Stimulated activated CD4-positive, alpha-beta T cell treated with anti-CD3 and anti-CD28 coated beads, Interleukin-15, amount 100 ng/mL, for 1 hour (primary cell): ENCODE results near the gene KCNAB3.

Source experiments
- DNase-seq, 2 donors: peaks; one replicate each; pipeline ENCODE4 v3.0.0-alpha.2; 2020; ENCODE audit warnings: low read depth in 1 of 2, low spot score in 1 of 2

The KCNAB3 gene

DNA sequence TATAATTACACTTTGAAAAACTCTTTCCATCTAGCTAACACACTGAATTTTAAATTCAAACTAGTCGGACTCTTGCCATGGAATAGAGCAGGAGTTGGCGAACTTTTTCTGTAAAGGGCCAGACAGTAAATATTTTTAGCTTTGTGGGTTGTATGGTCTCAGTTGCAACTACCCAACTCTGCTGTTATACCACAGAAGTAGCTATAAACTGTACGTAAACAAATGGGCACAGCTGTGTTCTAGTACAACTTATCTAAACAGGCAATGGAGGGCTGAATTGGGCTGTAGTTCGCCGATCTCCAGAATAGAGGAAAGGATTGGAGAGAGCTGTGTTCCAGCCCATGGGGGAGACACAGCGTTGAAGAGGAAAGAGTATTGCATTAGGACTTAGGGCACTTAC is 11.1 kb upstream of the KCNAB3 start:
- no peak for DNase-seq

DNA sequence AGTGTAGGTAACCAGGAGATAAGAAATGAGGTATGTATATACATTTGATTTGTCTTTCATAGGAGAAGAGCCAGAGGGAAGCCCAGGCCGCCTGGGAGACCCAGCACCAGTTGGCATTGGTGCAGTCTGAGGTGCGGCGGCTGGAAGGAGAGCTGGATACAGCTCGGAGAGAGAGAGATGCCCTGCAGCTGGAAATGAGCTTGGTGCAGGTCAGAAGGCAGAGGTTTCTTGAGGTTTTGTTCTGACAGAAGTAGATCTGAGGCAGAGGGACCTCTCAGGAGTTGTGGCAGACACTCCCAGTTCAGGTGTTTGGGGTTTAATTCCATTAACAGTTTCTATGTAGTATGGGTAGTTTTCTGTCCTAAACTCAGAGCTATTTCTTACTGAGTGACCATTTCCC is 10.4 kb upstream of the KCNAB3 start:
- DNase-seq: no peak

DNA sequence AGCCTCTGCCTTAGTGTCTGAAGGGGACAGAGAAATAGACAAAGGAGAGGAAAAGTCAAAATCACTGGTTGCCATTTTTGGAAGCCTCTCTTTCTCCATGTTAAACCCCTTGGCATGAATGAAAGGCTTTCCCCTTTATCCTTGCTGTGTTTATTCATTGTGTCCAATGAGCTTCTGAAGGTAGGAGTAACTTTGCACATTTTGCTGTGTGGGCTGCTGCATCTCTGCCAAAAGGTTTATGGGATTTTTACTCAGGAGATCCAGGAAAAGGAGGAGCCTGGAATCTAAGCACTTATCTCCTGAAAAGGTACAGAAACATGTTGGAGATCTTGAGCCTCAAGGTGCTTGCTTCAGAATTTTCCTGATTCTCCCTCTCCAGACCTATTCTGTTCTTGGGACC is 6.2 kb upstream of the KCNAB3 start:
- no peak for DNase-seq

DNA sequence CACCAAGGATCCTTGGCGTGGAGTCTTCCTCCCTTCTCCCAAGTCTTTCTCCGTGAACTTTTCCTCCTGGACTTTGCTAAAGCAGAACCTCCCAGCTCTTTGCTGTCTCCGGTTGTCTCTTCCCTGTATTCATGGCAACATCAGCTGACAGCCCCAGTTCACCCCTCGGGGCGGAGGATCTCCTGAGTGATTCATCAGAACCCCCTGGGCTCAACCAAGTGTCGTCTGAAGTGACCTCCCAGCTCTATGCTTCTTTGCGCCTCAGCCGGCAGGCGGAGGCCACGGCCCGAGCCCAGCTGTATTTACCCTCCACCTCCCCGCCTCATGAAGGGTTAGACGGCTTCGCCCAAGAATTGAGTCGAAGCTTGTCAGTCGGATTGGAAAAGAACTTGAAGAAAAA is 3.3 kb upstream of the KCNAB3 start:
- no peak for DNase-seq

DNA sequence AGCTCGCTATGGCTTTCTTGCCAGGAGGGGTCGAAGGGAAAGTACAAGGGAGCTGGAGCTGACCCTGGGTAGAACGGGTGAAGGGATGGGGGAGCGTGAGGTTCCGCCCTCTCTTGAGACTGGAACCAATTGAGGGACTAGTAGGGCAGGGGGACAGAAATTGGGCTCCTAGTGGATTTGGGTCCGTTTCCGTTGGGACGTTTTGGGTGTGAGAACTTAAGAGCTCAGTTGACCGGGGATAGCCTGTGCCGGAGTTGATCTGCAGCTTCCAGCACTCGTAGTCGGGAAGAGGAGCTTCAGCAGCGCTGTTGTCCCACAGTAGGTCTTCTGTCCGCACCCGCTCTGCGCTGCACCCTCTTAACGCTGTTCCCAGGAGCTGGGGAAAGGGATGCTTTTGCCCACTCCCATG is 2.8 kb upstream of the KCNAB3 start:
- no peak for DNase-seq

DNA sequence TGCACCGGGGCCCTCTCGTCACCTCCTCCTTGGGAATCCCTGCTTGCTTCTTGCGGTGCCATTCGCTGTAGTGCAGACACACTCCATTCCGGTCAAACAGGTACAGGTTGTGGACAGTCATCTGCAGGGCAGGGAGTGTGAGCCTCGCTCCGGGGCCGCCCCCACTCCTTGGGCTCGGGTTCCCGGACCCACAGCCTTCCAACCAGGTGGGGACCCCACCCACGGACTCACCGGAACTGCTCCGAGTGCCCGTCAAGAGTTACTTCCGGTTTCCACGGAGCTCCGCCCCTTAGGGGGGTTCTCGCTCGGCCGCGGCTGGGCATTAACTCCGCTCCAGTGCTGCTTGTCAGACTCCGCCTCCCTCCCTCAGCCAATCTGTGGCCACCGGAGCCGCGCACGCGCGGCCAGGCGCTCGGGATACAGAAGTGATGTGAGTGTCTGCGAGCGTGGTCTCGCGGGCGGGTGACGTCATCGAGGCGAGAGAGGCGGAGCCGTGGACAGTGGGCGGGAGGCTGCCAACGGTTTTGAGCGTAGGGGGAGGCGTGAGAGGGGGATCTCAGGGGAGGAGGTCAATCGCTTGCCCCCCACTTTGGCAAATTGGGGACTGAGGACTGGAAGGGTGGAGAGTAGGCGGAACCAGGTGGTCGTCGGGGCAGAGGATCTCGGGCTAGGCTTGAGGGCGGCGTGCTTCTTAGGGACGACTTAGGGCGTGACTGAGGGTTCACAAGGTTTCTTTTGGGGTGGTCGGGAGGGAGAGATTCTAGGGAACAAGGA is 2.2 kb upstream of the KCNAB3 start, which contains the start of the genes CNTROB and TRAPPC1:
TSS of gene CNTROB (plus strand) at position 498 of the 774 bp plus-strand sequence. CDS start 874 bp downstream, outside the sequence.
TSS of gene TRAPPC1 (minus strand) at position 238 of the 774 bp plus-strand sequence. CDS start at position 121, 117 bp downstream.
- peak; percentile 98 to 99 for DNase-seq

DNA sequence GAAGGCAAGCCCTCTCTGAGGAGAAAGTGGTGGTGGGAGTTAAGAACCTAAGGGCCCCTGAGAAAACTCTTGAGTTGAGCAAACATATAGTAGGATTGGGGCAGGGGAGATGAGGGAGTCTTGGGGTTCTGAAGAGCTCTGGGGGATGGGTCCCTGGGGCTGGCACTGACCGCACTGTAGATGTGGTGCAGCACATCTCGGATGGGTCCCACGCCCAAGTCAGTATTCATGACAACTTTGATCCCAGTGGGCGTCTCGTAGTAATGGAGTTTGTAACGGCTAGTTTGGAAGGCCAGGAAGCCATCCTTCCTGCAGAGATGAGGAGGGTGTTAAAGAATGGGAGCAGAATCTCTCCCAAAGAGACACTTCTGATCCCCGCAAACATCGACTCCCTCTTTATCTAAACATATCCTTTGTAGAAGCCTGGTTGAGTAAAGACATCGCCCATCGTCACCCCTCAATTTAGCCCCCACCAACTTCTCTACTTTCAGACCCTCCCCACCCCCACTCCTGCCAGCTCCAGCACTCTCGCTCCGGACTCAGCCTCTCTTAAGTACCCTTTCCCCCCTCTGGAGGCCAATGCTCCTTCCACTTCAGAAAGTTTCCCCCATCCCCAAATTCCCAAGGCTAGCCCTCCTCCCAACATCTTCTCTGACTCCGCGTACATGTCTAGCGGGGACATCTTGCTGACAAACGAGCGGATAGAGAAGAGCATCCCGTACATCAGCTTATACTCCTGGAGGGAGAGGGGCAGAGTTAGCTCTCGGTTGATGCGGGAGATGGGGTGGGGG is 1.4 kb upstream of the KCNAB3 start:
- no peak for DNase-seq

DNA sequence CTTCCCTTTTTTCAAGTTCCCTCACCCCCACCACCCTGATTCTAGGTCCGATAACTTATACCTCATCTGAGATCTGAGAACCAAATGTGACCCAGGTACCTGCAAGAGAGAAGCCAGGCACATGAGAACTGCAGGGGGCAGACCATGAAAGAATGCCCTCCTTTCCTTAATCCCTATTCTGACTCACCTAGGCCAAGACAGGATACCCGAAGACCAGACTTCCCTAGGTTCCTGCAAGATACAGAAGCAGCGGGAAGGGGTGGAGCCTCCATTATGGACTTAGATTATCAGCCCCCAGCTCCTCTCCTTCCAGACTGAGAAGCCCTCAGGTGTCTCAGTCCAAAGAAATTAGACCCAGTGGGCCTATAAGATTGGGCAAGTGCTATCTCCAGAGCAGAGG is 2.1 kb downstream of the KCNAB3 start:
- DNase-seq: no peak

DNA sequence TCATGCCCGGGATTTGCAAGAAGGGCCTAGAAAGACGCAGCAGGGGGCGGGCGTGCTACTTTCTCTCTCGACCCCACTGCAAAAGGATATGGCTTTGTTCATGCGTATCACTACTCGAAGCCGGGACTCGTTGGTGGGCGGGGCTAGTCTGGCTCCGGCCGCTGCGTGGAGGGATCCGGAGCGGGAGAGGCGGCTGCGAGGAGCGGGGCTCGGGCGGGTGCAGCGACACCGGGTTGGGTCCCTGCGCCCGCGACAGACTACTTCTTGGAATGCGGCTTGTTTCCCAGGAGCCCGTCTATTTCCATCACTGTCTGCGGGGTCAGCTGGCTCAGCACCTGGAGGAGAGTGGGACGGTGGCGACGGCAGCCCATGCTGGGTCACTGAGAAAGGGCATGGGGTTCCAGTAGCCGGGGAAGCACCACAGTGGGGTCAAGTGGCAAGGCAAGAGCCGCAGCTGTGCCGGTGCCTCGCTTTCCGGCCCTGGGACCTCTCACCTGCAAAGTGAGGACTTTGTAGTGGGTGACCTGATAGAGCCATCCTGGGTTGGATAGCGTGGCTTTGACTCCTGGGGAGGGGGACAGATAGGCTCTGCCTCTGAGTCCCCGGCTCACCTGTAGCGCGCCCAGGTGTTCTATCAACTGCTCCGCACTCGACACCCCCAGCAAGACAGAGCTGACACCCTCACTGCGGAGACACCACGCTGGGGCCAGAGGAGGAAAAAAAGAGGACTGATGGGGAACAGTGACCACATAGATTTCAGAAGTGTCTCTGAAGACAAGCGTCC is 6.6 kb downstream of the KCNAB3 start:
- peak; percentile 69 to 75 for DNase-seq

DNA sequence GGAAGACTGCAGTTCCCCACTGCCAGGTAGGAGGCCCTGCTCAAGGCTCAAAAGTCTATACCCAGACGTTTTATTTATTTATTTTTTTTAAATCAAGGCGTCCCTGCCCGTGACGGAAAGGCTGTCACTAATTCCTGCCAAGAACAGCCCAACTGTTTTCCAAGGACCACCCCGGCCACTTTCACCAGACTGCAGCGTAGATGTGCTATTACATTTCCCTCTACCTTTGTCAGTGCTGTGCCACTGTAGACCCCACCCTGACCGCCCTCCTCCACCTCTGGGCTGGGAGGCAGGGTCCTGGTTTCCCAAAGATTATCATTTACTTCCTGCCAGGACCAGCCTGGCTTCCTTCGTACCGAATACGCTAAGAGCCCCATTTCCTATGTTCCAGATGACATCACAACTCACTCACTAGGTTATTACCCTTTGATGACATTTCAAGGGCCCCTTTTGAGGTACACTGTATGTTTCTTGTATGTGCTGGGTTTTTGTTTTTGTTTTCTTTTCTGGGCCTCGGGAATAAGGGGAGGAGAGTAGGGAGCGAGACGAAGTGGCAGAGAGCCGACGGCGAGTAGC is 7.3 kb downstream of the KCNAB3 start:
- no peak for DNase-seq

DNA sequence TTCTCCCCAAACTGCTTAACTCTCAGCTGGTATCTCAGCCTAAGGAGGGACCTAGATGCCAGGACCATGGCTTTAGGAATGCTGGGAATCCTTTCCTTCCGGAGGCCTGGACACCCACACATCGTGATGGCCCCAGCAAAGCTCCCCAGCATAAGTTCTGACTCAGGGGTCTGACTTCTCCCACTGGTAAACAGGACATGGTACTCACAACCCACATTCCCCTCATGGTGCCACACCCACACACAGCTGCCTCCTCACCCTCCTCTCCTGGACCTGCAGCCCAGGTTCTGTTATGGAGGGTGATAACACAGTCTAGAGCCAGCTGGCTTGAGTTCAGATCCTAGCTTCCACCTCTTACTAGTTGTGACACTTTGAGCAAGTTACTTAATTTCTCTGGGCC is 12.8 kb downstream of the KCNAB3 start:
- no peak for DNase-seq

DNA sequence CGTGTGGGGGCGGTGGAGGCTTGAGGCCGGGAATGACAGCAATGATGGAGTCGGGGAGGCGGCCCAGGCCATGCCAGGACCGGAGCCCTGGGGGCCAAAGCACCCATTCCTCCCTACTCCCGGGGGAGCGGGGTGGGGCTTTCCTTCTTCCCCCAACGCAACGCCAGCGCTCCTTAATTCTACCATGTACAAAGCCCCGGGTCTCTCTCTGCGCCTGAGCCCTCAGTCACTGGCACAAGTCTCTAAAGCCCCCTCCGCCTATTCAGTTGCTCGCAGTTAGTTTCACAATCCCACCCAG is 13.3 kb downstream of the KCNAB3 start:
- DNase-seq: no peak

DNA sequence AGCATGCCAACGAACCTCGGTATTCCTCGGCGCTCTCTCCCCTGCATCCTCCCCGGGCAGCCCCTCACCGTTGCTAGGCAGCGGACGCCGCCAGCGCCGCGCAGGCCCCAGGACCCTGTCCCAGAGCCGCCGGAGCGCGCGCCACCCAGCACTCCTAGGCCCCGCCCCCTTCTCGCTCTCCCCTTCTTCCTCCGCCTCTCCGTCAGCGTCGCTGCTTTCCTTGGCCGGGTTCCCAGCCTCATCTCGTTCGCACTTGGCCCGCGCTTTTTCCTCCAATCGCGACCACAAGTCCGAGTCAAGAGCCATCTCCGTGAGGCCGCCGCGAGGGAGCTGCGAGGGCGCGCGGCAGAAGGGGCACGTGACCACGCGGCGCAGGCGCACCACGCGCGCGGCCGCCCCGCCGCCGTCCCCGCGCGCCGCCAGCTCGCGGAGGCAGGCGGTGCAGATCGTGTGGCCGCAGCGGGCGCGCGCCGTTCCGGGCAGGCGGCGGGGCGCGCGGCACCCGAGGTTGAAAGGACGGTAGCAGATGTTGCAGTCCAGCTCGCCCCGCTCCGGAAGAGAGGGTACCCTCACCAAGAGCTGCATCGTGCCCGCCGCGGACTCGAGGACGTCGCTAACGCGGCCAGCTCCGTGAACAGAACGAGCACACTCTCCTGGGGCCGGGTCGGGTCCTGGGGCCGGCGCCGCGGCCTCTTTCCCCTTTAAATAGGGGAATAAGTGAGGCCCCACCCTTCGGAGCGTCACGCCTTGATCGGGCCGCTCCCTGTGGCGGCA is 13.9 kb downstream of the KCNAB3 start, which contains the start of gene RNF227:
TSS of gene RNF227 (minus strand) at position 679 of the 774 bp plus-strand sequence. CDS start at position 585, 94 bp downstream.
- DNase-seq: peak; percentile 64 to 71

DNA sequence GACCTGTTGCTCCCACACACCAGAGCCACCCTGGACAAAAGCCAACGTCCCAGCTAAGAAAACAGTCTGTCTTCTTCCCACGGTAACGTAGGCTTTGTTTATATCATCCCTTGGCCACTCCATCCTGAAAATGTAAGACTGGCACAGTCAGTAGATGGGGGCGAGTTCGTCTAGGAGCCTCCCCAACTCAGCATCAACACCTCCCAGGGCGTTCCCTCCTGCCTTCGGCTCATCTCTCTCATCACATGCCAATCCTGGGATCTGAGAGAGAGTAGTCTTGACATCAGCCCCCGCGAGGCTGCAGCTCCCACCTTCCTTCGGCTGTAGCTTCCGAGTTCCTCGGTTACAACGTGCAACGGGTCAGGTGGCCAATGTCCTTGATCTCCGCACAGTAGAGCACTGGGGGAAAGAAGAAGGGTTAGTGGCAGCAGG is 14.5 kb downstream of the KCNAB3 start:
- DNase-seq: no peak

DNA sequence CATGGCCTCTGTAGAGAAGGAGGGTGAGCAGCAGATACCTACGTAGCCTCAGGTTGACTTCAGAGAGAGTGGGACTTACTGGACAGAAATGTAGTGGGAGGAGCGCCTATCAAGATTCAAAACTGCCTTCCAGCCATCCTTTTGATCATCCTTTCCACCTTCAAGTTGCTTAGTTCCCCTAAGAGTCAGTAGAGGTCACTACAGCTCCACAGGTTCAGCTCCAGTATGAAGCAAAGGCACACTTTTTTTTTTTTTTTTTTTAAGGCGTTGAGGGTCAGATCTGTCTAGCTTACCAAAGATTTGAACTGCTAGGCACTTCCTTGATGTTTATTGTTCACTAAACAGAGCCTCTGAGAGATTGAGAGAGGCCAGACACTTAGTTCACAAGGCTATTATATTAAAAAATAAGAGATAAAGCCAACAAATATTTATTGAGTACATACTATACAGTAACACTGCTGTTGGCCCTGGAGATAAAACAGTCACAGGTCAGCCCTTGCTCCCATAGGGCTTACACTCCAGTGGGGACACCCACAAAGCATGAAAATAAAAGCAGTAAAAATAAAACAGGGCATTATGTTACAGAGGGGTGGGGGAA is 16.6 kb downstream of the KCNAB3 start:
- no peak for DNase-seq

DNA sequence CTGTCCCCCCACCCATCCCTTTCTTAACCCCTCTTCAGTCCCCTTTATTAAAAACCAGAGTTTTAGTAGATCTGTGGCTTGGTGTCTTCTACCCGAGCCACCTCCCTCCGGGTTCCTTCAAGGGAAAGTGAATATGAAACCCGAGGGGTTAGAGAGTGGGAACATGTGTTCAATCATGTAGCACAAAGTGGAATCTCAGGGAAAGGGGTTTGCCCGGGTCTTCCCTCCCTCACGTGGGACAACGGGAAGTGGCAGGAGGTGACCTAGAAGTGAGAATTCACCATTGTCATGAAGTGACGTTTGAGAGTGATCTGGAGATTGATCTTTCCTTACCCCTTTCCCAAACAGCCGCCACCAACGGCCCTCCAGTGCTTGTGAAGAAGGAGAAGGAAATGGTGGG is 18.5 kb downstream of the KCNAB3 start:
- DNase-seq: no peak

DNA sequence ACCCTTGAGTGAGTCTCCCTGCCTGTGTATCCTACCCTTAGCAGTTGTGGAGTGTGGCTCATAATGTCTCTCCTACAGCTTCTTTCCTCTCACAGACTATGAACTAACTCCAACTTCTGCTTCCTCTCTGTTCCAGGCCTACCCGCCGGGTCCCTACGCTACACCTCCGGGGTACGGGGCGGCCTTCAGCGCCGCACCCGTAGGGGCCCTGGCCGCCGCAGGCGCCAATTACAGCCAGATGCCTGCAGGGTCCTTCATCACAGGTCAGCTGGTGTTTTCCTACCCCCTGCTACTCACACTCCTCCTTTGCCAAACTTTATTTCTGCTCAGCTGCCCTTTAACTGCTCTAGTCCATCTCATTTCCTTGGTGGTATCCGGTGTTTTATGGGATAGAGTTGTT is 18.9 kb downstream of the KCNAB3 start:
- DNase-seq: no peak

DNA sequence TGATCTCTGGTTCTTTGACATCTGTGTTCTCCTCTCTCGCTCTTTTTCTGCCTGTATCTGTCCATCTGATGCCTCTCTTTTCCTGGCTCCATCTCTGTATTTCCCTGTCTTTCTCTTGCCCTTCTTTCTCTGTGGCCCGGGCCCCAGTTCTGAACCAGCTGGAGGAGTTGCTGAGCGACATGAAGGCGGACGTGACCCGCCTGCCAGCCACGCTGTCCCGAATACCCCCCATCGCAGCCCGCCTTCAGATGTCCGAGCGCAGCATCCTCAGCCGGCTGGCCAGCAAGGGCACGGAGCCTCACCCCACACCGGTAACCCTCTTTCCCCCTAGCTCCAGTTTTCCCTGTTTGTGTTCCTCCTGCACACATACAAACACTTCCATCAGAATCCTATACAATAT is 19.4 kb downstream of the KCNAB3 start:
- no peak for DNase-seq

DNA sequence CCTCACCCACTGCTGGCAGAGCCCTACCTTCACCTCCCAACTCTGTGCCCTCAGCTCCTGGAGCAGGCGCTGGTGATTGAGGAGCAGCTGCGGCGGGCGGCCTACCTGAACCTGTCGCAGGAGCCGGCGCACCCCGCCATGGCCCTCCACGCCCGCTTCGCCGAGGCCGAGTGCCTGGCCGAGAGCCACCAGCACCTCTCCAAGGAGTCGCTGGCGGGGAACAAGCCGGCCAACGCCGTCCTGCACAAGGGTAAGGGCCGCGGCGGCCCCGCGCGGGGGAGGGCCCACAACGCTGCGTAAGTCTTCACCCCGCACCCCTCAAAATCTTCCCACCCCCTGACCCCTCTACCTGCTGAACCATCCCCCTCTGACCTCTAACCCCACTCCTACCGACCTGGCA is 20.6 kb downstream of the KCNAB3 start:
- DNase-seq: no peak
